Prostate gland (tissue), 2 donors: ENCODE measurements around the gene R3HDML.

Experiments
- CTCF ChIP-seq, 4 experiments: fragments of 200-600 bp in 2 of 4; fragments of 450-650 bp in 2 of 4; sonication (generic) in 2 of 4; IDR thresholded peaks; 1 replicate in 3 of 4; 2 replicates in 1 of 4; pipeline ENCODE4 v1.5.1; 2016 to 2019; ENCODE audit warnings: antibody characterized with exemption in 4 of 4, mild to moderate bottlenecking in 2 of 4, moderate library complexity in 2 of 4
- POLR2A ChIP-seq: fragments of 450-650 bp; IDR thresholded peaks from one replicate; pipeline ENCODE4 v1.6.1; 2016; ENCODE audit warnings: antibody characterized with exemption, mild to moderate bottlenecking

GRCh38 chr20:44297721-44298120 lies 39.1 kb upstream of the R3HDML start:
- TF ChIP-seq POLR2A = no peak
- TF ChIP-seq CTCF (IDR thresholded peaks at IDR 0.05) = no peak
